Sigmoid colon (tissue), 4 donors: ENCODE measurements around the gene BLCAP.

ENCODE experiments used
- CTCF ChIP-seq, 4 experiments: fragments of 450-650 bp in 3 of 4; fragments of 200-600 bp in 1 of 4; IDR thresholded peaks; one replicate each; pipeline ENCODE4 v1.5.1; 2016 to 2019; ENCODE audit warnings: antibody characterized with exemption in 4 of 4, mild to moderate bottlenecking in 3 of 4, moderate library complexity in 2 of 4
- EP300 ChIP-seq, 4 donors: sonication (generic); formaldehyde crosslinking; IDR thresholded peaks; one replicate each; pipeline ENCODE4 v1.6.1; 2017; ENCODE audit warnings: antibody characterized with exemption in 4 of 4
- POLR2A ChIP-seq, 2 donors: fragments of 450-650 bp; IDR thresholded peaks; one replicate each; pipeline ENCODE4 v1.6.1; 2016; ENCODE audit warnings: antibody characterized with exemption in 2 of 2, mild to moderate bottlenecking in 2 of 2, moderate library complexity in 2 of 2
- POLR2AphosphoS5 ChIP-seq, 4 donors: sonication (generic); formaldehyde crosslinking; IDR thresholded peaks; one replicate each; pipeline ENCODE4 v1.6.1; 2017; ENCODE audit warnings: antibody characterized with exemption in 4 of 4

- TF ChIP-seq CTCF (IDR thresholded peaks at IDR 0.05) (no peak), POLR2A (IDR thresholded peaks at IDR 0.05) (no peak), POLR2AphosphoS5 (IDR thresholded peaks at IDR 0.05) (no peak), EP300 (IDR thresholded peaks at IDR 0.05) (no peak)
These were observed 13.8 kb downstream of the BLCAP start for GRCh38 chr20:37513779-37514359.
